Thyroid gland (tissue), 4 donors: ENCODE data around the gene CYB561D1.
"Not testable (repeated sequence)": the region's sequence is repeated elsewhere in the genome, so short reads cannot be mapped to it uniquely, and the experiment has no call there.

Experiments used
- POLR2A ChIP-seq, 2 donors: fragments of 450-650 bp; IDR thresholded peaks; one replicate each; pipeline ENCODE4 v1.6.1; 2017; ENCODE audit warnings: antibody characterized with exemption in 2 of 2, mild to moderate bottlenecking in 2 of 2, moderate library complexity in 1 of 2
- TF ChIP-seq, protein P1 (sequence below), 6 experiments: fragments of 200-600 bp in 3 of 6; fragments of 450-650 bp in 3 of 6; sonication (generic) in 3 of 6; IDR thresholded peaks; one replicate each; pipeline ENCODE4 v1.5.1; 2016 to 2019; ENCODE audit warnings: antibody characterized with exemption in 6 of 6, mild to moderate bottlenecking in 2 of 6, inconsistent platforms in 1 of 6, moderate library complexity in 1 of 6

DNA sequence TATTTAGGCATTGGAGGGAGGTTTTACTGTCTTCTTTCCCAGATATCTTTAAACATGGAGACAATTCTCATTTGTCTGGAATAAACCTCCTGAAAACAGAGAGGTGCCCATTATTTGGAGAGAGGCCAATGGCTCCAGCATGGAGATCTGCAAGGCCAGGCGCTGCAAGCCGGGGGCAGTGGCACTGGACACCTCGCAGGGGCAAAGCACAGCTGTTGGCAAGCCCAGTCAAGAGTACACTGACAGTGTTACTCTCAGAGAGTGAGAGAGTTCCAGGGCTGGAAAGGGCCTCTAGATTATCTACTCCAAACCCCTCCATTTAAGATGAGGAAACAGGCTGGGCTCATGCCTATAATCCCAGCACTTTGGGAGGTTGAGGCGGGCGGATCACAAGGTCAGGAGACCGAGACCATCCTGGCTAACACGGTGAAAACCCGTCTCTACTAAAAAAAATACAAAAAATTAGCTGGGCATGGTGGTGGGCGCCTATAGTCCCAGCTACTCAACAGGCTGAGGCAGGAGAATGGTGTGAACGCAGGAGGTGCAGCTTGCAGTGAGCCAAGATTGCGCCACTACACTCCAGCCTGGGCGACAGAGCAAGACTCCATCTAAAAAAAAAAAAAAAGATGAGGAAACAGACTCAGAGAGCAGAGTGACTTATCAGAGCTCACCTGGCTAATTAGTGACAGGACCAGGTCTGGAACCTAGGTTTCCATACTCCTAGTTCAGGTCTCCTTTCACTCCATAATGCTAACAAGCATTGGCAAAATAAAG, 20.4 kb upstream of the CYB561D1 start:
- TF ChIP-seq, protein P1, sequence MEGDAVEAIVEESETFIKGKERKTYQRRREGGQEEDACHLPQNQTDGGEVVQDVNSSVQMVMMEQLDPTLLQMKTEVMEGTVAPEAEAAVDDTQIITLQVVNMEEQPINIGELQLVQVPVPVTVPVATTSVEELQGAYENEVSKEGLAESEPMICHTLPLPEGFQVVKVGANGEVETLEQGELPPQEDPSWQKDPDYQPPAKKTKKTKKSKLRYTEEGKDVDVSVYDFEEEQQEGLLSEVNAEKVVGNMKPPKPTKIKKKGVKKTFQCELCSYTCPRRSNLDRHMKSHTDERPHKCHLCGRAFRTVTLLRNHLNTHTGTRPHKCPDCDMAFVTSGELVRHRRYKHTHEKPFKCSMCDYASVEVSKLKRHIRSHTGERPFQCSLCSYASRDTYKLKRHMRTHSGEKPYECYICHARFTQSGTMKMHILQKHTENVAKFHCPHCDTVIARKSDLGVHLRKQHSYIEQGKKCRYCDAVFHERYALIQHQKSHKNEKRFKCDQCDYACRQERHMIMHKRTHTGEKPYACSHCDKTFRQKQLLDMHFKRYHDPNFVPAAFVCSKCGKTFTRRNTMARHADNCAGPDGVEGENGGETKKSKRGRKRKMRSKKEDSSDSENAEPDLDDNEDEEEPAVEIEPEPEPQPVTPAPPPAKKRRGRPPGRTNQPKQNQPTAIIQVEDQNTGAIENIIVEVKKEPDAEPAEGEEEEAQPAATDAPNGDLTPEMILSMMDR (IDR thresholded peaks at IDR 0.05): not testable (repeated sequence)
- not testable (repeated sequence) for TF ChIP-seq POLR2A (IDR thresholded peaks at IDR 0.05)
